GM19035 (cell line): ENCODE data around the gene PSME2.

Experiments
- ATAC-seq: cut with Tn5 transposase; IDR thresholded peaks from one replicate; pipeline ENCODE4 v1.9.1; 2021; ENCODE audit not compliant: unreplicated experiment

PSME2 gene

DNA sequence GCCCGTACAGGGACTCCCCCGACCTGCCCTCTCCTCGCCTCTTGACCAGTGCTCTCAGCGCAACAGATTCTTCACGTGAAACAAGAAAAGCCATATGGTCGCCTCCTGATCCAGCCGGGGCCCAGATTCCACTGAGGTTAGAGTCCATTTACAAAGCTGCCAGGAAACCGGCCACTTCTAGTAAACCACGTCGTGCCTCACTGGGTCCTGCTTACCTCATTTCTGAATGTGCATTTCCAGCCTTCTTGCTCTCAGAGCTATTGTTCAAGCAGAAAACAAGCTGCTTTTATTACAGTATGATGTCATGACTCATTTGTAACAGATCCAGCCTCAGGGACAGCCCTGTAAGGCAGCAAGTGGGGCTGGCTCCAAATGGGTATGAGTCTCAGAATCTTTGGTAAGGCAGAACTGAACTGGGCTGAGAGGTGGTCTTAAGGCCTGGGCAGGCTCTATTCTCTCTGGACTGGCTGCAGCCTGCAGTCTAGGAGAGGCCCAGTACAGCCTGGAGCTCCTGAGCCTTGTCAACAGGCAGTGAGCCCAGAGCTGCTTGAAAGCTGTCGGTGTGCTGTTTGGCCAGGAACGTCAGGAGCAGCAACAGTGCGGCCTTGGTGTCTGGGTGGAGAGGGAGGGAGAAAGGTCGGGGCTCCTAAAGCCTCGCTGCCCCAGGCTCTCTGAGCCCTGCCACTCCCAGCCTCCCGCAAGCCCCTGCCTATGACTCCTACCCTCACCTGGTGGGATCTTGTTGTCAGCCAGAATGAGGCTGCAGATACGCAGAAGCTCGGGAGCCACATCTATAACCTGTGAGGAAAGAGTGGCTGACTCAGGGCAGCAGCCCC is 33.8 kb upstream of the PSME2 start:
- no peak for ATAC-seq

DNA sequence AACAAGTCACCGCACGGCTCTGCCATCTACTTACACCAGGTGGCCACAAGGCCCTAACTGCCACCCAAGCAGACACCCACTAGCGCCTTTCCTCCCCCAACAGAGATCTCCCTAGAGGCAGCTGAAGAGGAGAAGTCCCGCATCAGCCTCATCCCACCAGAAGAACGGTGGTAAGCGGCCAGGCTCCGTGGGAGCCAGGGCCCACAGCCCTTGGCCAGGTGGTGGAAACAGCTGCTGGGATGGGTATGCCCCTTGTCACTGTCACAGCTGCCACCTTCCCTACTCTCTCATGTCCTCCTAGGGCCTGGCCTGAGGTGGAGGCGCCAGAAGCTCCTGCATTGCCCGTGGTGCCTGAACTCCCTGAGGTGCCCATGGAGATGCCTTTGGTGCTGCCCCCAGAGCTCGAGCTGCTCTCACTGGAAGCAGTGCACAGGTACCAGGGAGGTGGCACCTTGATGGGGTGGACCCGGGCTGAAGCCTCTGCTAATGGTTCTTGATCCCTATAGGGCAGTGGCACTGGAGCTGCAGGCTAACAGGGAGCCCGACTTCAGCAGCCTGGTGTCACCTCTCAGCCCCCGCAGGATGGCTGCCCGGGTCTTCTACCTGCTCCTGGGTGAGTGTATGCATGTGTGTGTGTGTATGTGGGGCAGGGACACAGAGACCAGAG is 33.0 kb upstream of the PSME2 start:
- ATAC-seq: no peak

DNA sequence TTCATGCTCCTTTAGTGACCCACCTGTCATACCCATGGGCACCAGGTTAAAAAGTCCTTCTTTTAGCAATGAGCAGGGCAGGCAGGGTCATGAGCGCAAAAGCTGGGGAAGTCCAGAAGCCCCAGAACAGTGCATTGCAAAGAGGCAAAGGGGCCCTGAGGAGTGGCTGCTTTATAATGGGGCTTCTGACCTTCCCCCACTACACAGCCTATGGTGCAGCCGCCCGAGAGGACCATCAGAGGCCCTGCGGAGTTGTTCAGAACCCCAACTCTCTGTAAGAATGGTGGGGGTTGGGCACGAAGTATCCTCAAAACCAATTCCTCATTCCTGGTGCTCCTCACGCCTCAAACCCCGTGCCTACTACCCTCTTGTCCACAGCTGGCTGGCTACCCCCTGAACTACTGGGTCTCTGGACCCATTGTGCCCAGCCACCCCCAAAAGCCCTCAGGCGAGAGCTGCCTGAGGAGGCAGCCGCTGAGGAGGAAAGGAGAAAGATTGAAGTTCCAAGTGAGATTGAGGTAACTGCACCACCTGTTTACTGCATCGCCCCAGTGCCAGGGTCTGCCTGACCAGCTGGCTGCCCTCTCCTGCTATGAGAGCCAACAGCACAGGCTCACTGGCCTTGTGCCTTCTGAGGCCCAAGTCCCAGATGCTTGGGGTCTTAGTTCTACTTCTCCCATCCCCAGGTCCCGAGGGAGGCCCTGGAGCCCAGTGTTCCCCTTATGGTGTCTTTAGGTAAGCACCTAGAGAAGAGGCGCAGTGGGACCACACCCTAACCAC is 32.2 kb upstream of the PSME2 start:
- no peak for ATAC-seq

DNA sequence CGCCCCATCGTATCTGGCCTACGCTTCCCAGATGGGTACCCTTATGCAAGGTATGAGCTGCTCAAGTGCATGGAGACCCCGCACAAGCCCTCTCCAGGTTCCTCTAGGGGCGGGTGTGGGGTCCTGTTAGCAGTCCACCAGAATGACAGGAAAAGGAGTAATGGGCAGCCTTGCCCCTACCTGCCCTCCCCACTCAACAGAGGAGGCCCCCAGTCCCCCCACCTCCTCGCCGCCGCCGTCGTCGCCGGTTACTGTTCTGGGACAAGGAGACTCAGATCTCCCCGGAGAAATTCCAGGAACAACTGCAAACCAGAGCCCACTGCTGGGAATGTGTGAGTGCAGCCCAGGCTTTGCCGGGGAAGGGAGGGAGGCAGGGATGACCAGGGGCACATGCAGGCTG is 31.5 kb upstream of the PSME2 start:
- ATAC-seq: no peak

DNA sequence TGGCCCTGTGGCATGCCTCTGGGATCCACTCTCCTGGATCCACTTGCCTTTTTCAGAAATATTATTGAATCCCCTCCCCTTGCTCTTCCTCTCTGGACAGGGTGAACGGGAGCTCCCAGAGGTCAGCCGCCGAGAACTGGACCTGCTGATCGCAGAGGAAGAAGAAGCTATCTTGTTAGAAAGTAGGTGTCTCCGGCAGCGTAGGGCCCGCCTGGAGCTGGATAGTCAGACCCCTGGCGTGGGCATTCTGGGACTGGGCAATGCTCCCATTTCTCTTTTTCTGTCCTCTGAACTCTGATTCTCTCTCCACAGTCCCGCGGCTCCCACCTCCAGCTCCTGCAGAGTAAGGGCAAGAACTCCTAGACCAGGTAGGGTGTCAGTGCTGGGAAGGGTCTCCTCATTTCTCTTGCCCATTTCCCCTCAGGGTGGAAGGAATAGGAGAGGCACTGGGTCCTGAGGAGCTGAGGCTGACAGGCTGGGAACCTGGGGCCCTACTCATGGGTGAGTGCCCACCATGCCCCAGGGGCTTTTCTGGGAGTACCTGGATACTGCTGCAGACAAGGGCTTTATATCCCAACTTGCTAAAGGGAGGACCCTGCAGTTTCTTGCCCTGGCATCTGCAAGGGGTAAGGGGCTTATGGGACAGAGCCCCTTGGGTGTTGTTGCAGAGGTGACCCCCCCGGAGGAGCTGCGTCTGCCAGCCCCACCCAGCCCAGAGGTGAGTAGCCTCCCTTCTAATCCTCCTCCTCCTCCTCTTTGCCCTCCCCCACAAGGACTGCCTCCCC is 30.8 kb upstream of the PSME2 start:
- ATAC-seq: no peak

DNA sequence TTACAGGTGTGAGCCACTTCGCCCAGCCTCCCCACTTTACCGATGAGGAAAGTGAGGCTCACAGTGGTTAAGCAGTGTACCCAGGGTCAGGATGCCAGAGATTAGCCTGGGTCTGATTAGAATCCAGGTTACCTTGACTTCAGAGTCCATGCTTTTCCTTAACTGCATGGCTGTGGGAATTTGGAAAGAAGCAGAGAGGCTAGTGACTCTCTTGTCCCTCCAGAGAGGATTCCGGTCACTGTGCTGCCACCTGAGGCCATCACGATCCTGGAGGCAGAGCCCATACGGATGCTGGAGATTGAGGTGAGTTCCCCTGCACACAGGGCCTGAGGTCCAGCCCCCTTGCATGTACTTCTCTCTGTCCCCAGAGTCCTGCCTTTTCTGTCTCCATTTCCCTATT is 30.2 kb upstream of the PSME2 start:
- no peak for ATAC-seq

DNA sequence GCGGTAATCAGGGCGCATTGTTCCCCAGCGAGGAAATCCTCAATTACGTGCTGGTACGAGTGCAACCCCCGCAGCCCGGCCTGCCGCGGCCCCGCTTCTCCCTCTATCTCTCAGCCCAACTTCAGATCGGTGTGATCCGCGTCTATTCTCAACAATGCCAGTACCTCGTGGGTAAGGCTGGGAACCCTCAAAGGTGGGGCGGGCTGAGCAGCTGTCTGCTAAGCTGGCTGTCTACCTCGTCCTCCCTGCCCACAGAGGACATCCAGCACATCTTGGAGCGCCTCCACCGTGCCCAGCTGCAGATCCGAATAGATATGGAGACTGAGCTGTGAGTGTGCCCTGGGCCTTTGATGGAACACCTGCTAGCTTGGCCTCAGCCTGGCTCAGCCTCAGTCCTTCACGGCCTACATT is 26.5 kb upstream of the PSME2 start:
- no peak for ATAC-seq

DNA sequence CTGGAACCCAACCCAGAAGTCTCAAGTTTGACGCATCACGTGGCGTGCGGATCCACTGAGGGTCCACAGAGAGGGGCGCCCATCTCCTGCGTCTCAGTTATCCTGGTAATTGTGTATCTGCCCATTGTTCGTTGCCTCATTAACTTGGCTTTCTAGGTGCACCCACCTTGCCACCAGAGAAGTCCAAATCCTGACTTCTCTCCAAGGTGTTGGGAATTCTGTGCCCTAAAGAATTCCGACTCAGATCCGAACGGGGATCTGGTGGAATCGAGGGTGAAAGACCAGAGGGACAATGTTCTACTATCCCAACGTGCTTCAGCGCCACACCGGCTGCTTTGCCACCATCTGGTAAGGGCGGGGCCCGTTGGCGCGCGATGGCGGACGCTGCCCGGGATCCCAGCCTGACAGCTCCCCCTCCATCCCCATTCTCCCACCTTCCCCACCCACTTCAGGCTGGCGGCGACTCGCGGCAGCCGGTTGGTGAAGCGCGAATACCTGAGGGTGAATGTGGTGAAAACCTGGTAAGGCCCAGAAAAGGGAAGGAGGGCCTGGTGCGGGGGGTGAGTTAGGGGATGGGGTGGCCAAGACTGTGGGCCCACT is 26.0 kb upstream of the PSME2 start:
- ATAC-seq: no peak

DNA sequence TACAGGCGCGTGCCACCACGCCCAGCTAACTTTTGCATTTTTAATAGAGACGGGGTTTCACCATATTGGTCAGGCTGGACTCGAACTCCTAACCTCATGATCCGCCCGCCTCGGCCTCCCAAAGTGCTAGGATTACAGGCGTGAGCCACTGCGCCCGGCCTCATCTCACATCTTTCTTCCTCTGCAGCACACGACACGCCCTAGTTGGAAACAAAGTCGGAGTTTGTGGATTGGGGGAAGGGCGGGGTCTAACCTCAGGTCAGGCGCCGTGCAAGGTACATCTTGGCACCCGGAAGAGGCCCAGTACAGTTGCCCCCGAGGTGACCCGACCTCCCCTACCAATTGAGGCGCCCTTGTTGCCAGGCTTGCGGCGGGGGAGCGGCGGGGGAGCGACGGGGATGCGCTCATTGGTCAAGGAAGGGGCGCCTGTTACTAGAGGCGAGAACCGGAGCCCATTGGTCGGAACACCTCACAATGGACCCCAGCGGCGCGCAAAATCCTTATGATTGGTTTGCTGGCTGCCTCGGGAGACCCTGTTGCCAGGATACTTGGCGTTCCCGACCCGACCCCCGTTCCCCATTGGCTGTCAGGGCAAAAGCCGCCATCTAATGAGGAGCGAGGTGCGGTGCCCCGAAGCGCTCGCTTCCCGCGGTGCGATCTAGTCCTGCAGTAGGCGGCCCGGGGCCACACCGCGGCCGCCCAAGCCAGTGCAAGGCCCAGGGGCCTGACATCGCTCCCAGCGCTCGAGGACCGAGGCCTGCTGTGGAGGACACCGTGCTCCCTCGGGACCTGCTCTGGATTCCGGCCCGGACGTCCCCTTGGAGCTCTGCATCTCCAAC is 25.2 kb upstream of the PSME2 start, which contains the start of gene REC8:
TSS of gene REC8 (plus strand) at position 659 of the 839 bp plus-strand sequence. CDS start 473 bp downstream, outside the sequence.
- peak; percentile 85 for ATAC-seq

DNA sequence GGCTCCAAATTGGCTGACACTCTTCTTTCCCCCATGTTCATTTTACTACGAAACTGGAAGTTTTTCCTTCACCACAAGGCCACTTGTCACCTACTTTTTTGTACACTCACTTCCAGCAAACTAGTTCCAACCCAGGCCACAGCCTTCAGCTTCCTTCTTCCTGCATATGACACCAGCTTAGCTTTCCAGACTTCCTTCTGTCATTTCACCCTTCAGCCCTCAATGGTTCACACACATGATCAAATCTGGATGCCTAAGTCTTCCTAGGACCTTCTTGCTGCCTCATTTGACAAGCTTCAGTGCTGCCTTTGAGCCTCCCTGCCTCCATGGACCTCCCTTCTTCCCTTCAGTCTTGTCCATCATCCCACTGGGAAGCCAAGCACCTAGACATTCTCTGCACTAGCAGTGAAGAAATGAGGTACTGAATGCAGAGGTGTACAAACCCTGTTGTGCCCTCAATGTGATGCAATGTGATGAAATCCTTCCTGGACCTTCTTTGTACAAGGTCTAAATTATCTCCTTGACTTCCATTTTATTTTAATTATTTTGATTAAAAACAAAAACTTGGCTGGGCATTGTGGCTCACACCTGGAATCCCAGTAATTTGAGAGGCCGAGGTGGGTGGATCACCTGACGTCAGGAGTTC is 21.2 kb upstream of the PSME2 start:
- no peak for ATAC-seq

DNA sequence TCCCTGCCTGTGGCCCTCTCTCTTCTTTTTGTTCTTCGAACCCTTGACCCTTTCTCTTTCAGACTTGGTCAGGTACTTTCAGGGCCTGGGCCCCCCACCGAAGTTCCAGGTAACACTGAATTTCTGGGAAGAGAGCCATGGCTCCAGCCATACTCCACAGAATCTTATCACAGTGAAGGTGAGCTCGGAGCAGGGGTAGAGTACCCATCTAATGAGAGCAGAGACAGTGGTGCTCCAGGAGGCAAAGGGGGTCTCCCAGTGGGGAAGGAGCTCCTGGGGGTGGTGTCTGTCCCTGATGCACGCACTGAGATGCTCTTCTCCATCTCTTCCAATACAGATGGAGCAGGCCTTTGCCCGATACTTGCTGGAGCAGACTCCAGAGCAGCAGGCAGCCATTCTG is 19.4 kb upstream of the PSME2 start:
- no peak for ATAC-seq

DNA sequence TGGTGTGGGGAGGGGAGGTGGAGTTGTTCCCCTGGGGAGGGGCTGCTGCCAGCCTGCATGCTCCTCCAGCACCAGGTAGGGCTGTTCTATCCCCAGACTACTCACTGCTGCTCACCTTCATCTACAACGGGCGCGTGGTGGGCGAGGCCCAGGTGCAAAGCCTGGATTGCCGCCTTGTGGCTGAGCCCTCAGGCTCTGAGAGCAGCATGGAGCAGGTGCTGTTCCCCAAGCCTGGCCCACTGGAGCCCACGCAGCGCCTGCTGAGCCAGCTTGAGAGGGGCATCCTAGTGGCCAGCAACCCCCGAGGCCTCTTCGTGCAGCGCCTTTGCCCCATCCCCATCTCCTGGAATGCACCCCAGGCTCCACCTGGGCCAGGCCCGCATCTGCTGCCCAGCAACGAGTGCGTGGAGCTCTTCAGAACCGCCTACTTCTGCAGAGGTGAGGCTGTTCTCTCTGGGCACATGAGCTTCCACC is 18.1 kb upstream of the PSME2 start:
- ATAC-seq: no peak

DNA sequence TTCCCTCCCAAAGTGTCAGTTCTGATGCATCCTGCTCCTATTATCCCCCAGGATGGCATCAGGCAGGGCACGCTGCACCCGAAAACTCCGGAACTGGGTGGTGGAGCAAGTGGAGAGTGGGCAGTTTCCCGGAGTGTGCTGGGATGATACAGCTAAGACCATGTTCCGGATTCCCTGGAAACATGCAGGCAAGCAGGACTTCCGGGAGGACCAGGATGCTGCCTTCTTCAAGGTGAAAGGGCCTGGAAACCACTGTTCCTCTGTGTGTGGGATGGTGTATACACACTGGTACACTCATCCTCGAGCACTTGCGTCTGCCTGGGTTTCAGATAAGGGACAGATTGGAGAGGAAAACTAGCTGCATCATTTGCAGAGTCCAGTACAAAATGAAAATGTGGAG is 15.7 kb upstream of the PSME2 start:
- ATAC-seq: no peak

DNA sequence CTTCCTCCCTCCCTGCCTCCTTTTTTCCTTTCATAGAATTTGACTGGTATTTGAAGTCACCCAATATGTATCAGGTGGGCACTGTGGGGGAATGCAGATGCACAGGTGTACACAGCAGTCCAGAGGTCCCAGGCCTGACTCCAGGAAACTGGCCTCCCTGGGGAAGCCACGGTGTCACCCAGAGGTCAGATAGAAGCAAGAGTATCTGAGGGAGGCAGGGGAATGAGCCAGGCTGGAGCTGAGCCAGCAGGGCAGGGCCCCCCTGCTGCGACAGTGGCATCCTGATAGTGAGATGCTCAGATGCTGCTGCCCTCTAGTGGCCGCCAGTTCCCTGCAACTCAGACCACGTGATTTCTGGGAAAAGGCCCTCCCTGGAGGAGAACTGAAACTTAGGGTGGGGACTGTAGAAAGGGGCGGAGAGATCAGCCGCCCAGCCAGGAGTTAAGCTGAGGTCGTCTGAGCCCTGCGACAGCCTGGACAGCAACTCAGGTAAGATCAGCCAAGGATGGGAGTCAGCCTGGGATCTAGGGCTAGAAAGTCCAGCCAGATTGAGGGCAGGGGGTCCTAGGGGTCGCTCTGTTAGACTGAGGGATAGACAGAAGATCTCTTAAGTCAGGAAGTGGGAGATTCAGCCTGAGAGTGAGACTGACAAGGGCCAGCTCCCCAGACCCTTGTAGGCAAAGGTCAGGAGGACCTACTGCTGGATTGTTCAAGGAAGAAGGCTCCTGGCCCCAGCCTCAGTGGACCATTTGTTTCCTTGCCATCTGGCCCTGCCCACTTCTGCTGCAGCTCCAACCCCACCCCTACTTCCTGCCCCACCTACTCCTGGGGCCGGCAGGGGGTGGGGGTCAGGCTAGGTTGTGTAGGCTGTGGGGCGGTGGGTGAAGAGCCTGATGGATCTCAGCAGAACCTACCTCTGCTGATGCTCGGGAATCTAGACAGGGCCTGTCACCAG is 14.7 kb upstream of the PSME2 start, which contains the start of gene IRF9:
TSS of gene IRF9 (plus strand) at position 416 of the 955 bp plus-strand sequence. CDS start 880 bp downstream, outside the sequence.
- peak; percentile 88 for ATAC-seq

DNA sequence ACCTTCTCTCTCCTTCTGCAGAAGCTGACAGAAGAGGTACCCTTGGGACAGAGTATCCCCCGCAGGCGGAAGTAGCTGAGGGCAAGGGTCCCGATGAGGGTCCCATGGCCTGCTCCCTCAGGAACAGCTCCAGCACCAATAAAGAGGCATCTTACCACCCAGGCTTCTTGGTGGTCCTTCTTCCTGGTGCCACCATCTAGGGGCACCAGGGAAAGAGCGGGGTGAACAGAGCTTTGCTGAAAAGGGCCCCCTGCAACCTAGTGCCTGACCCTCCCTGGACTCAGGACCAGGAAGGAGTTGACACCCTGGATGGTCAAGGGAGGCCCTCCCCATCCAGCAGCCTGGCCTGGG is 14.1 kb upstream of the PSME2 start:
- ATAC-seq: no peak

DNA sequence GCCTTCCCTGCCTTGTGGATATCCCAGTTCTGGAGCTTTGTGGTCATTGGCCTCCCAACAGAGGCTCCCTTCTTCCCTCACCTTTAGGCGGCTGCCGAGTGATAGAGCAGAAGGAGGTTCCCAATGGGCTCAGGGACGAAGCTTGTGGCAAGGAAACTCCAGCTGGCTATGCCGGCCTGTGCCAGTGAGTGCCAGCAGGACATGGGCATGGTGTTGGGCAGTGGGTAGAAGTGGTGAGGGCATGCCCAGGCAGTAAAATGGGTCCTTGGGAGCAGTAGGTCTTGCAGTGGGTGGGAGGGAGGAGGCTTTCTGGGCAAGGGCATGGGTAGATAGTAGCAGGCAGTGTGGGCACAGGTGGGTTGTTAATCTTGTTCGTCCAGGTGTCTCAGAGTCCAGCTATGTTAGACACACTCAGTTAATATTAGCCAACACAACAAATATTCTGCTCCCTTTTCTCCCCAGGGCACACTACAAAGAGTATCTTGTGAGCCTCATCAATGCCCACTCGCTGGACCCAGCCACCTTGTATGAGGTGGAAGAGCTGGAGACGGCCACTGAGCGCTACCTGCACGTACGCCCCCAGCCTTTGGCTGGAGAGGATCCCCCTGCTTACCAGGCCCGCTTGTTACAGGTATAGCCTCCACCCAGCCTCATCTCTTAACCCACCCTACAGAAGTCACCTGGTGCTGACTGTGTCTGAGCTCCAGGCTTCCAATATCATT is 13.5 kb upstream of the PSME2 start:
- no peak for ATAC-seq

DNA sequence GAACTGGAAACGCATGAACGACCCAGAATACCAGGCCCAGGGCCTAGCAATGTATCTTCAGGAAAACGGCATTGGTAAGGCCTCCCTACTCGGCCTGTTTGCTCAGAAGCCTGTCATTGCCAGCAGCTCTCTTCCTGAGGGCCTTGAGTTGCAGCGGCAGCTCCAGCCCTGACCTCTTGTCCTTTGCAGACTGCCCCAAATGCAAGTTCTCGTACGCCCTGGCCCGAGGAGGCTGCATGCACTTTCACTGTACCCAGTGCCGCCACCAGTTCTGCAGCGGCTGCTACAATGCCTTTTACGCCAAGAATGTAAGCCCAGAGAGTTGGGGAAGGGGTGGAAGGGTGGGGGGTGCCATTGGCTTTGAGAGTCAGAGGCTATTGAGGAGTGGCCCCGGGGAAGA is 10.9 kb upstream of the PSME2 start:
- ATAC-seq: no peak
